ENCODE data around the gene AGR2.

Gene AGR2

DNA sequence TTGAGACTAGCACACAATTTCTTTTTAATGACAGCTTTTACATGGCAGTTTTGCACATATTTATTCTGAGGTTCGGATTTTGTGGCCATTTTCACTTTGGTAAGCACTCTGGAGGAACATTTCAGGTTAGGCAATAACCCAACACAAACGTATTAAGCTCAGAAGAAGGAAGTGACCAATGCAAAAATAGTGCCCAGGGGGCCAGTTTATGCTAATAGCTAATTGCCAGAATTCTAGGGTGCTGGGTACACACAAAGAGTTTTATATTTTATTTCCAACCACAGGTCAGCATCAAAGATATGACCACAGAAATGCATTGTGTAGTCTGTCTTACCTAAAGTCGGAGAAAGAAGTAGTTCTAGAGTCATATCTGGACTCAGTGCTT lies 8.4 kb upstream of the AGR2 start:
- H2AFZ ChIP-seq (ENCODE audit: low read depth) = no peak overlapping the region
- H3K9ac ChIP-seq = no peak overlapping the region
- no peaks in the 10 kb centered on the region for H3K4me1 ChIP-seq (ENCODE audit: low read depth, poor library complexity, severe bottlenecking)
- TF ChIP-seq, protein P1, sequence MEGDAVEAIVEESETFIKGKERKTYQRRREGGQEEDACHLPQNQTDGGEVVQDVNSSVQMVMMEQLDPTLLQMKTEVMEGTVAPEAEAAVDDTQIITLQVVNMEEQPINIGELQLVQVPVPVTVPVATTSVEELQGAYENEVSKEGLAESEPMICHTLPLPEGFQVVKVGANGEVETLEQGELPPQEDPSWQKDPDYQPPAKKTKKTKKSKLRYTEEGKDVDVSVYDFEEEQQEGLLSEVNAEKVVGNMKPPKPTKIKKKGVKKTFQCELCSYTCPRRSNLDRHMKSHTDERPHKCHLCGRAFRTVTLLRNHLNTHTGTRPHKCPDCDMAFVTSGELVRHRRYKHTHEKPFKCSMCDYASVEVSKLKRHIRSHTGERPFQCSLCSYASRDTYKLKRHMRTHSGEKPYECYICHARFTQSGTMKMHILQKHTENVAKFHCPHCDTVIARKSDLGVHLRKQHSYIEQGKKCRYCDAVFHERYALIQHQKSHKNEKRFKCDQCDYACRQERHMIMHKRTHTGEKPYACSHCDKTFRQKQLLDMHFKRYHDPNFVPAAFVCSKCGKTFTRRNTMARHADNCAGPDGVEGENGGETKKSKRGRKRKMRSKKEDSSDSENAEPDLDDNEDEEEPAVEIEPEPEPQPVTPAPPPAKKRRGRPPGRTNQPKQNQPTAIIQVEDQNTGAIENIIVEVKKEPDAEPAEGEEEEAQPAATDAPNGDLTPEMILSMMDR (conservative IDR thresholded peaks at IDR 0.05; ENCODE audit: low read depth, low read length) = no peak
- H4K20me1 ChIP-seq (ENCODE audit: insufficient read depth) = no peaks in the 10 kb centered on the region
- H3K27me3 ChIP-seq (ENCODE audit: insufficient read depth, low read depth) = no peaks in the 10 kb centered on the region
- no peaks in the 10 kb centered on the region for H3K36me3 ChIP-seq (ENCODE audit: insufficient read depth)
- H3K4me3 ChIP-seq (IDR thresholded peaks at IDR 0.05; ENCODE audit: insufficient read depth, low read depth, low read length) = no peak overlapping the region
- no peaks in the 10 kb centered on the region for H3K79me2 ChIP-seq (ENCODE audit: insufficient read depth, low read depth)
- H3K27ac ChIP-seq = no peak overlapping the region
- no peak overlapping the region for H3K4me2 ChIP-seq

DNA sequence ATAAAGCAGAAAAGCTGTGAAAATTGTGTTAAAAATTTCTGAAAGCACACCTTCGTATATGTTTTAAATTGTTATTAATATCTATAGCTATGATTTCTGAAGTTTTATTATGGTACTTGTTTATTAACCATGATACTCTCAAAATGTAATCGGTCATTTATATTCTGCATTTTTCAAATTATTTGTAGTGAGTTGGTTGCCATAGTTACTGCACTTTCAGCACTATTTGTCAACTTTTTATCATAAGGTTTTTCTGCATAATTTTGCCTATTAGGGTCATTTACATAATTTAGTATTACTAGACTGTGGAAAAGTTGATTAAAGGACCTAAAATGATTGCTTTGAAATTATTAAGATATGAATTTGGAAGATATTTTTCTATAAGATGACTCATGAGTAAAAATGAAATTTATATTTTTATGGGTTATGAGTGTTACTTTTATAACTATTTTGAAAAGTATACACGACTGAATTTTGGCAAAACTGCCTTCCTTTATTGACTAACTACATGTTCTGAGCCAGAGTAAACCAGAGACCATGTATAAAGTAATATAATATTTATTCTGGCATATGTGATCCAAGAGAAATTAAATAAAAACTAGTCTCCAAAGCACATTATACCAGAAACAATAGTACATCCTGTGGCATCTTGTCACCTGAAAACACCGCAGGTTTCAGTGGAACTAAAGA lies 7.9 kb upstream of the AGR2 start:
- TF ChIP-seq, protein P1 (conservative IDR thresholded peaks at IDR 0.05; ENCODE audit: low read depth, low read length) = no peak
- H3K4me2 ChIP-seq = no peak overlapping the region
- H4K20me1 ChIP-seq (ENCODE audit: insufficient read depth) = no peaks in the 10 kb centered on the region
- H3K4me3 ChIP-seq (IDR thresholded peaks at IDR 0.05; ENCODE audit: insufficient read depth, low read depth, low read length) = no peak overlapping the region
- H3K79me2 ChIP-seq (ENCODE audit: insufficient read depth, low read depth) = no peaks in the 10 kb centered on the region
- no peak overlapping the region for H2AFZ ChIP-seq (ENCODE audit: low read depth)
- H3K27me3 ChIP-seq (ENCODE audit: insufficient read depth, low read depth) = no peaks in the 10 kb centered on the region
- H3K27ac ChIP-seq = no peak overlapping the region
- H3K4me1 ChIP-seq (ENCODE audit: low read depth, poor library complexity, severe bottlenecking) = no peaks in the 10 kb centered on the region
- no peak overlapping the region for H3K9ac ChIP-seq
- H3K36me3 ChIP-seq (ENCODE audit: insufficient read depth) = no peaks in the 10 kb centered on the region

DNA sequence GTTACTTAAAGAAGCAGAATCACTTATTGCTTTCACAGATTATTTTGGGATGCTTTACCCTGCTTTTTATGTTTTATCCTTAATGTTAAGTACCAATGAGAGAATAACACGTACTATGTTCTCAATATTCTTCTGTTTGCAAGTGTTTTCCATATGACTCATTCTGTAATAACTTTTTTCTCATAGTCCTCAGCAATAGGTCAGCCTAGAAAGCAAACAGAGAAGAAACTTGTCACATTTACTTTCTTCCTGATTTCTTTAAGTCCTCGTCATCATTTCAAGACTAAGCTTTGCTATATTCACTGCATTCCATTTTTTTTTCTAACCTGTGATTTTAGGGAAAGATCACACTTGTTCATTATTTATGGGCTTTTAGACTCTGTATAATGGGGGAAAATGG lies 6.8 kb upstream of the AGR2 start:
- Histone ChIP-seq H3K27ac (no peak overlapping the region), H3K4me1 (ENCODE audit: low read depth, poor library complexity, severe bottlenecking) (no peaks in the 10 kb centered on the region), H3K4me3 (IDR thresholded peaks at IDR 0.05; ENCODE audit: insufficient read depth, low read depth, low read length) (no peak overlapping the region), H2AFZ (ENCODE audit: low read depth) (no peak overlapping the region), H3K79me2 (ENCODE audit: insufficient read depth, low read depth) (no peaks in the 10 kb centered on the region), H3K9ac (no peak overlapping the region), H3K27me3 (ENCODE audit: insufficient read depth, low read depth) (no peaks in the 10 kb centered on the region), H3K4me2 (no peak overlapping the region), H3K36me3 (ENCODE audit: insufficient read depth) (no peaks in the 10 kb centered on the region), H4K20me1 (ENCODE audit: insufficient read depth) (no peaks in the 10 kb centered on the region)
- TF ChIP-seq, protein P1 (conservative IDR thresholded peaks at IDR 0.05; ENCODE audit: low read depth, low read length) = no peak

DNA sequence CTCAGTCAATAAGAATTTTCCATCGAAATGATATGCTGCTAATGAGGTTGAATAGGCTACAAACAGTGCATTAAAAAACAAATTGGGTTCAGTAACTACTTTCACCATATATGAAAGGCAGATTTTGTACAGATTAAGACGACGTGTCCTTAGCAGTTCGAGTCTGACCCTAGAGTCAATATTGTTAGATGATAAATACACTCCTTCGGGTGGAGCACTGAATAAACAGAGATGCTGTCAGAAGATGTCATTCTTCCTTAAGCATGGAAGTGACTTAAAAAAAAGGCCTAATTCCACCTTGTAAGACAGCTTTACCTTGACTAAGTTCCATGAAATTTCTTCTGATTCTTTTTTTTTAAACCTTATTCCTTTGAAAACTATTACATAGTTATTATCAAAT lies 5.8 kb upstream of the AGR2 start:
- H3K4me2 ChIP-seq = no peak overlapping the region

More for the DNA sequence above, 5.8 kb upstream of the AGR2 start:
- Histone ChIP-seq H3K4me3 (IDR thresholded peaks at IDR 0.05; ENCODE audit: insufficient read depth, low read depth, low read length) (no peak overlapping the region), H3K9ac (no peak overlapping the region; the same call in 1 of the 2 replicates), H3K36me3 (ENCODE audit: insufficient read depth) (no peaks in the 10 kb centered on the region), H3K79me2 (ENCODE audit: insufficient read depth, low read depth) (no peaks in the 10 kb centered on the region), H3K27ac (no peak overlapping the region), H3K4me1 (ENCODE audit: low read depth, poor library complexity, severe bottlenecking) (no peaks in the 10 kb centered on the region), H3K27me3 (ENCODE audit: insufficient read depth, low read depth) (no peaks in the 10 kb centered on the region), H4K20me1 (ENCODE audit: insufficient read depth) (no peaks in the 10 kb centered on the region), H2AFZ (ENCODE audit: low read depth) (no peak overlapping the region)
- TF ChIP-seq, protein P1 (conservative IDR thresholded peaks at IDR 0.05; ENCODE audit: low read depth, low read length) = no peak

Measured in KMS-11 (cell line).